ENCODE measurements around the gene ARF5.

DNA sequence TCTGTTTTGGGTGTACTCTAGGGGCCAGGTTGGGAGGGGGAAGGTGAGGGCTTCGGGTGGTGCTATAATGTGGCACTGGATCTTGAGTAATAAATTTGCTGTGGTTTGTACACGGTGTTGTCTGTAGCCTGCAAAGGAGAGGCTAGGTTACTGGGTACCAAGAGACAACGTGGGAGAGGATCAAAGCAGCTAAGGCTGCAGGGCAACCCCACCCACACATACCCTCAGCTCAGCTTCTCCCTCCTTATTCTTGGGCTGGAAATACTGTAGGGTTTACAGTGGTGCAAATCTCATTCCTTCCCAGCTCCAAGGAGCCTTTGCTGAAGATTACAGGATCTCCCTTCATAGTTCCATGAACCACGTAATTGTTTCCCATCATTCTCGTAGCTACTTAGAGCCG, 3.4 kb downstream of the ARF5 start:
- TF ChIP-seq POLR2AphosphoS5 (IDR thresholded peaks at IDR 0.05) (no peak), CTCF (IDR thresholded peaks at IDR 0.05) (no peak), POLR2A (IDR thresholded peaks at IDR 0.05) (no peak)
